Neural cell (in vitro differentiated cells): ENCODE results near the gene SNX24. TPM values are rescaled to one million over a fixed set of nuclear protein-coding genes. Genes with fewer than 3 reads are reported as not detected.

ENCODE experiments used
- H2AFZ ChIP-seq: fragments of 200-600, 300-800 bp; sonication (generic), shearing (Covaris generic); 2 replicates; pipeline ENCODE4 v1.6.0; 2014; ENCODE audit warnings: low read depth, mild to moderate bottlenecking, antibody characterized with exemption, low read length, moderate library complexity
- H3F3A ChIP-seq: fragments of 200-600 bp; shearing (Covaris generic); 2 replicates; pipeline ENCODE4 v1.6.1; 2016; ENCODE audit warnings: mild to moderate bottlenecking, moderate library complexity, mixed read lengths, antibody characterized with exemption, low read length; ENCODE audit not compliant: insufficient read depth, poor library complexity, severe bottlenecking
- H3K27ac ChIP-seq: fragments of 200-600, 300-800 bp; sonication (generic), shearing (Covaris generic); 2 replicates; pipeline ENCODE4 v1.5.1; 2014; ENCODE audit warnings: mild to moderate bottlenecking, low read length, moderate library complexity
- H3K27me3 ChIP-seq: fragments of 300-800, 200-600 bp; sonication (generic), shearing (Covaris generic); 2 replicates; pipeline ENCODE4 v1.6.0; 2014; ENCODE audit warnings: mild to moderate bottlenecking, low read depth, low read length, moderate library complexity; ENCODE audit not compliant: insufficient read depth
- H3K36me3 ChIP-seq: fragments of 300-800, 200-600 bp; sonication (generic), shearing (Covaris generic); 2 replicates; pipeline ENCODE4 v1.5.1; 2014; ENCODE audit warnings: mild to moderate bottlenecking, antibody characterized with exemption, low read length, moderate library complexity; ENCODE audit not compliant: insufficient read depth
- H3K4me2 ChIP-seq: fragments of 300-800, 200-600 bp; sonication (generic), shearing (Covaris generic); 2 replicates; pipeline ENCODE4 v1.6.0; 2014; ENCODE audit warnings: mild to moderate bottlenecking, low read length
- H3K4me3 ChIP-seq: fragments of 300-800, 200-600 bp; sonication (generic), shearing (Covaris generic); 2 replicates; pipeline ENCODE4 v1.5.1; 2014; ENCODE audit warnings: mild to moderate bottlenecking, low read length, moderate library complexity
- H3K79me2 ChIP-seq: fragments of 200-600 bp; shearing (Covaris generic); replicated peaks from 2 replicates; pipeline ENCODE4 v1.6.0; 2014; ENCODE audit warnings: mild to moderate bottlenecking, low read length, moderate library complexity; ENCODE audit not compliant: insufficient read depth
- H3K9ac ChIP-seq: fragments of 300-800, 200-600 bp; sonication (generic), shearing (Covaris generic); 2 replicates; pipeline ENCODE4 v1.6.1; 2016; ENCODE audit warnings: mild to moderate bottlenecking, low read length, mixed read lengths
- H3K9me2 ChIP-seq: fragments of 200-600 bp; shearing (Covaris generic); 2 replicates; pipeline ENCODE4 v1.6.1; 2016; ENCODE audit warnings: mild to moderate bottlenecking, low read length, mixed read lengths; ENCODE audit not compliant: insufficient read depth
- H3K9me3 ChIP-seq: fragments of 200-600, 300-800 bp; sonication (generic), shearing (Covaris generic); 2 replicates; pipeline ENCODE4 v1.6.1; 2016; ENCODE audit warnings: mild to moderate bottlenecking, mixed run types, low read length, moderate library complexity, mixed read lengths
- H4K20me1 ChIP-seq: fragments of 200-600 bp; shearing (Covaris generic); 2 replicates; pipeline ENCODE4 v1.6.1; 2016; ENCODE audit warnings: mild to moderate bottlenecking, mixed run types; ENCODE audit not compliant: insufficient read depth
- EP300 ChIP-seq: fragments of 450-650 bp; conservative IDR thresholded peaks from 2 replicates; pipeline ENCODE4 v1.6.1; 2014; ENCODE audit warnings: antibody characterized with exemption, mild to moderate bottlenecking, moderate library complexity; ENCODE audit not compliant: poor library complexity, severe bottlenecking
- EZH2 ChIP-seq: fragments of 200-600, 300-800 bp; shearing (Covaris generic), sonication (generic); IDR thresholded peaks from 2 replicates; pipeline ENCODE4 v1.6.1; 2014; ENCODE audit warnings: antibody characterized with exemption, low read length, borderline replicate concordance, mild to moderate bottlenecking; ENCODE audit not compliant: insufficient read depth, poor library complexity, severe bottlenecking
- MXI1 ChIP-seq: fragments of 450-650 bp; conservative IDR thresholded peaks from 2 replicates; pipeline ENCODE4 v1.6.1; 2014; ENCODE audit warnings: antibody characterized with exemption, mild to moderate bottlenecking; ENCODE audit not compliant: poor library complexity, severe bottlenecking
- POLR2AphosphoS5 ChIP-seq: IDR thresholded peaks from 2 replicates; pipeline ENCODE4 v1.6.1; 2012
- RAD21 ChIP-seq: fragments of 450-650 bp; conservative IDR thresholded peaks from 2 replicates; pipeline ENCODE4 v1.6.1; 2014; ENCODE audit warnings: antibody characterized with exemption, mild to moderate bottlenecking, moderate library complexity
- REST ChIP-seq: IDR thresholded peaks from 2 replicates; pipeline ENCODE4 v1.6.1; 2012; ENCODE audit warnings: borderline replicate concordance
- SMC3 ChIP-seq: fragments of 450-650 bp; conservative IDR thresholded peaks from 2 replicates; pipeline ENCODE4 v1.6.1; 2014; ENCODE audit warnings: antibody characterized with exemption, mild to moderate bottlenecking, moderate library complexity; ENCODE audit not compliant: poor library complexity
- TAF1 ChIP-seq: IDR thresholded peaks from 2 replicates; pipeline ENCODE4 v1.6.1; 2012; ENCODE audit warnings: low read depth
- polyA plus RNA-seq: library from polyadenylated mRNA; depleted of rRNA; stranded (reverse); fragments of >200 nt; gene quantifications from 2 replicates; pipeline ENCODE4 v1.2.3, GENCODE V29; 2014
- TF ChIP-seq, protein P1 (sequence below): fragments of 450-650 bp; IDR thresholded peaks from 2 replicates; pipeline ENCODE4 v1.5.1; 2014; ENCODE audit warnings: antibody characterized with exemption, mild to moderate bottlenecking, moderate library complexity; ENCODE audit not compliant: poor library complexity, severe bottlenecking

SNX24 gene
- polyA plus RNA-seq, 1 donor from 2014 or later: 12.8 TPM

- Histone ChIP-seq H3K27ac (no peak overlapping the region), H3K27me3 (no peaks in the 10 kb centered on the region), H3K9me3 (no peaks in the 10 kb centered on the region), H3K36me3 (no peaks in the 10 kb centered on the region), H3K79me2 (no peaks in the 10 kb centered on the region), H3K9me2 (no peaks in the 10 kb centered on the region), H3K4me3 (no peak overlapping the region), H4K20me1 (no peaks in the 10 kb centered on the region), H3F3A (no peaks in the 10 kb centered on the region), H3K4me2 (no peak overlapping the region), H3K9ac (no peak overlapping the region), H2AFZ (no peak overlapping the region)
- TF ChIP-seq EZH2 (no peak), RAD21 (no peak), TAF1 (no peak)
Measured at GRCh38 chr5:122959740-122960445, 114.5 kb downstream of the SNX24 start.

DNA sequence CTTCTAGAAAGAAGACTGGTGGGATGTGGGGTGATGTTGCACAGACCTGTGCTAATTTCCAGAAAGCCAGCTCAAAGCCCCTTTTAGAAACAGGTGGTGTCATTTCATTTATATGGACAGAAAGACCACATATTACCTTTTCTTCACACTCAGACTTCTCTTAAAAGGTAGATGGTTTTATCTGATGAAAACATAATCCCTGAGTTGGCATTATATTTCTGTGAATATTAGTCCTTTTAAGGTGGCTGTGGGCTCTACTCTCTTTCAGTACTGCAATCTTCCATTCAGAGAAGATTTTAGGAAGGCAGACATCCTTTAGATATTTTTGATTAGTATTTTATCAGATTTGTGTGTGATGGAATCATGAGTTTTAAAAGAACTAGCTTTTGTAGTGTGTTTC lies 117.9 kb downstream of the SNX24 start:
- H3K4me3 ChIP-seq: no peak overlapping the region
- no peak overlapping the region for H3K9ac ChIP-seq
- no peaks in the 10 kb centered on the region for H3K9me3 ChIP-seq
- no peaks in the 10 kb centered on the region for H3K36me3 ChIP-seq
- no peak for TF ChIP-seq MXI1
- no peak for TF ChIP-seq POLR2AphosphoS5
- no peak for TF ChIP-seq EP300
- TF ChIP-seq SMC3: no peak
- TF ChIP-seq TAF1: no peak
- TF ChIP-seq REST: no peak
- no peak for TF ChIP-seq EZH2
- TF ChIP-seq RAD21: no peak
- no peaks in the 10 kb centered on the region for H3K9me2 ChIP-seq
- H4K20me1 ChIP-seq: no peaks in the 10 kb centered on the region
- H3K27me3 ChIP-seq: no peaks in the 10 kb centered on the region
- no peak overlapping the region for H2AFZ ChIP-seq
- H3F3A ChIP-seq: no peaks in the 10 kb centered on the region
- H3K79me2 ChIP-seq: no peaks in the 10 kb centered on the region
- no peak overlapping the region for H3K27ac ChIP-seq
- no peak overlapping the region for H3K4me2 ChIP-seq

- Histone ChIP-seq H3K27ac (no peak overlapping the region), H3K9me3 (no peaks in the 10 kb centered on the region), H2AFZ (no peak overlapping the region), H3K79me2 (no peaks in the 10 kb centered on the region), H3K4me3 (no peak overlapping the region), H3K9me2 (no peaks in the 10 kb centered on the region), H3K9ac (no peak overlapping the region), H3K4me2 (no peak overlapping the region), H3F3A (no peaks in the 10 kb centered on the region), H3K27me3 (no peaks in the 10 kb centered on the region), H4K20me1 (no peaks in the 10 kb centered on the region), H3K36me3 (no peaks in the 10 kb centered on the region)
- TF ChIP-seq POLR2AphosphoS5 (no peak), EP300 (no peak), RAD21 (no peak), EZH2 (no peak), REST (no peak), MXI1 (no peak), TAF1 (no peak), SMC3 (no peak)
- TF ChIP-seq, protein P1, sequence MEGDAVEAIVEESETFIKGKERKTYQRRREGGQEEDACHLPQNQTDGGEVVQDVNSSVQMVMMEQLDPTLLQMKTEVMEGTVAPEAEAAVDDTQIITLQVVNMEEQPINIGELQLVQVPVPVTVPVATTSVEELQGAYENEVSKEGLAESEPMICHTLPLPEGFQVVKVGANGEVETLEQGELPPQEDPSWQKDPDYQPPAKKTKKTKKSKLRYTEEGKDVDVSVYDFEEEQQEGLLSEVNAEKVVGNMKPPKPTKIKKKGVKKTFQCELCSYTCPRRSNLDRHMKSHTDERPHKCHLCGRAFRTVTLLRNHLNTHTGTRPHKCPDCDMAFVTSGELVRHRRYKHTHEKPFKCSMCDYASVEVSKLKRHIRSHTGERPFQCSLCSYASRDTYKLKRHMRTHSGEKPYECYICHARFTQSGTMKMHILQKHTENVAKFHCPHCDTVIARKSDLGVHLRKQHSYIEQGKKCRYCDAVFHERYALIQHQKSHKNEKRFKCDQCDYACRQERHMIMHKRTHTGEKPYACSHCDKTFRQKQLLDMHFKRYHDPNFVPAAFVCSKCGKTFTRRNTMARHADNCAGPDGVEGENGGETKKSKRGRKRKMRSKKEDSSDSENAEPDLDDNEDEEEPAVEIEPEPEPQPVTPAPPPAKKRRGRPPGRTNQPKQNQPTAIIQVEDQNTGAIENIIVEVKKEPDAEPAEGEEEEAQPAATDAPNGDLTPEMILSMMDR: no peak
Measured at GRCh38 chr5:122965111-122965510, 119.7 kb downstream of the SNX24 start.
